Activated T-cell treated with anti-CD3 and anti-CD28 coated beads, Interleukin-2, amount 50 U/mL, for 72 hours (primary cell): Measurements from ENCODE around the gene SULT1C4. TPM values are rescaled to one million over a fixed set of nuclear protein-coding genes. Genes with fewer than 3 reads are reported as not detected.

Source experiments
- ATAC-seq, 2 donors: fragments of 150-1000 bp; cut with Tn5 transposase; replicated peaks in 1 of 2; 2 replicates each; pipeline ENCODE4 v1.10.0; 2021; ENCODE audit warnings: moderate library complexity in 2 of 2, mild to moderate bottlenecking in 1 of 2
- DNase-seq, 2 donors: peaks; one replicate each; pipeline ENCODE4 v3.0.0; 2021 to 2022; ENCODE audit warnings: mixed read lengths in 1 of 2
- H3K27ac Mint-ChIP-seq: one replicate; pipeline ENCODE4 v1.8.0; 2022; ENCODE audit warnings: mild to moderate bottlenecking, moderate library complexity, mixed read lengths
- H3K27me3 Mint-ChIP-seq: one replicate; pipeline ENCODE4 v1.8.0; 2022; ENCODE audit warnings: low read depth, mixed read lengths
- H3K36me3 Mint-ChIP-seq, 2 donors: one replicate each; pipeline ENCODE4 v1.8.0; 2022; ENCODE audit warnings: mixed read lengths in 2 of 2, mild to moderate bottlenecking in 1 of 2; ENCODE audit not compliant: insufficient read depth in 2 of 2
- H3K4me1 Mint-ChIP-seq: one replicate; pipeline ENCODE4 v1.8.0; 2022; ENCODE audit warnings: low read depth, mixed read lengths
- H3K4me3 Mint-ChIP-seq, 2 donors: one replicate each; pipeline ENCODE4 v1.8.0; 2022; ENCODE audit warnings: mild to moderate bottlenecking in 2 of 2, mixed read lengths in 2 of 2, moderate library complexity in 2 of 2
- H3K9me3 Mint-ChIP-seq, 2 donors: one replicate each; pipeline ENCODE4 v1.8.0; 2022; ENCODE audit warnings: mixed read lengths in 2 of 2
- total RNA-seq, 2 donors: library from RNA; stranded (reverse); gene quantifications; one replicate each; pipeline ENCODE4 v1.2.3, GENCODE V29; 2022

SULT1C4 gene
- total RNA-seq, 2 donors from 2014 or later: not detected

DNA sequence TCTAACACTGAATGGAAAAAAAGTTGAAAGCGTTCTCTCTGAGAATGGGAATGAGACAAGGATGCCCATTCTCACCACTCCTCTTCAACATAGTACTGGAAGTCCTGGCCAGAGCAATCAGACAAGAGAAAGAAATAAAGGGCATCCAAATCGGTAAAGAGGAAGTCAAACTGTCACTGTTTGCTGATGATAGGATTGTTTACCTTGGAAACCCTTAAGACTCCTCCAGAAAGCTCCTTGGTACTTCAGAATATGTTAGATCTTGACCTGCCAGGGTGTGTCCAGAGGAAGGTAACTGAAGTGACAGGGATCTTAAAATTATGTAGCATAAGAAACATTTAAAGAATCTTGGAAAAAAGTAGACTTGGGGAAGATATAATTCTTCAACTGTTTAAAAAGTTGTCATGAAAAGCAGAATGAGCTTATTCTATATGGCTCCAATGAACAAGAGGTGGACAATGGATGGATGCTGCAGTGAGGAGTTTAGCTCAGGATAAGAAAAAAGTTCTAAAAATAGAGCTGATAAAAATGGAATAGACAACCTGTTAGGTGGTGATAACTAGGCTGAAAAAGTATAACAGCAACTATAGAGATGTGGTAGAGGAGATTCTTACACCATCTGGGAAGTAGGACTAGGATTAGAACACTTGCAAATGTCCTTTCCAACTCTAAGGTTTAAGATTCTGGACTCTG lies 16.8 kb upstream of the SULT1C4 start:
- H3K4me3 Mint-ChIP-seq: no peak overlapping the region
- ATAC-seq (no peak), DNase-seq (no peak)
- no peak overlapping the region for H3K27ac Mint-ChIP-seq
- peaks cover 0 to 2% of the 10 kb centered on the region in 2 donors for H3K9me3 Mint-ChIP-seq
- H3K27me3 Mint-ChIP-seq: peaks cover 46% of the 10 kb centered on the region
- no peaks in the 10 kb centered on the region for H3K4me1 Mint-ChIP-seq
- no peaks in the 10 kb centered on the region for H3K36me3 Mint-ChIP-seq

GRCh38 chr2:108363024-108363907 lies 14.5 kb upstream of the SULT1C4 start:
- Mint-ChIP-seq H3K9me3 (peaks cover 0 to 2% of the 10 kb centered on the region in 2 donors), H3K27ac (no peak overlapping the region), H3K4me1 (no peaks in the 10 kb centered on the region), H3K36me3 (no peaks in the 10 kb centered on the region), H3K4me3 (no peak overlapping the region), H3K27me3 (peaks cover 52% of the 10 kb centered on the region)
- DNase-seq: no peak
- no peak for ATAC-seq

- no peaks in the 10 kb centered on the region for H3K36me3 Mint-ChIP-seq
- H3K4me1 Mint-ChIP-seq: no peaks in the 10 kb centered on the region
- H3K27ac Mint-ChIP-seq: no peak overlapping the region
- peaks cover 0 to 2% of the 10 kb centered on the region in 2 donors for H3K9me3 Mint-ChIP-seq
- H3K4me3 Mint-ChIP-seq: no peak overlapping the region
- DNase-seq (no peak), ATAC-seq (no peak)
- peaks cover 48% of the 10 kb centered on the region for H3K27me3 Mint-ChIP-seq
These were observed 13.9 kb upstream of the SULT1C4 start for GRCh38 chr2:108363908-108364225.

DNA sequence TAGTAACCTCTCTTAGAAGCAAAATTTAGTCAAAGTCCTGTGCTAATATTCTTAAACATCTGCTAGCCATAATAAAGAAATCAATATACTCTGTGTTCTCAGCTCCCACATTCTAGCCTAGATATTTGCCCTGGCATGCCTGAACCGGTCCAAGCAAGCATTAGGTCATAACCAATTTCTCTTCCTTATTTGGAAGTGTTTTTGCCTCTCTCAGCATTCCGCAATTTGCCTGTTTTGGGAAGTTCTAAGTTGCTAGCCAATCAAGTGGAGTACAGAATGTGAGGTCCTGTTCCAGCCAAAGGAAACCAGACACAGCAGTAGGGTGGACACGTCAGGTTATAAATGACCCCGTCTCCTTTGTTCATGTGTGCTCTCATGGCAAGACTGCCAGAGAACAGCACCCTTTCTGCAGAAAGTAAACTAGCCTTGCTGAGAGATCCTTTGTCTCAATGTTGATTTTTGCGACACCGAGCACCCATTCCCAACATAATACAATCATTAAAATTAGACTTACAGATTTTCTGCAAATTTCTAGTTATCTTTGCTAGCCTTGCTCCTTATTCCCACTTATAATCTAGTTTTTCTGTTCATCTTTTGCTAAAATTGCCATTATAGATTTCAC lies 13.0 kb upstream of the SULT1C4 start:
- DNase-seq: no peak
- H3K36me3 Mint-ChIP-seq: no peaks in the 10 kb centered on the region
- no peak for ATAC-seq
- H3K4me1 Mint-ChIP-seq: no peaks in the 10 kb centered on the region
- H3K4me3 Mint-ChIP-seq: no peak overlapping the region
- H3K27me3 Mint-ChIP-seq: peaks cover 39% of the 10 kb centered on the region
- no peak overlapping the region for H3K27ac Mint-ChIP-seq
- H3K9me3 Mint-ChIP-seq: peaks cover 0 to 2% of the 10 kb centered on the region in 2 donors

DNA sequence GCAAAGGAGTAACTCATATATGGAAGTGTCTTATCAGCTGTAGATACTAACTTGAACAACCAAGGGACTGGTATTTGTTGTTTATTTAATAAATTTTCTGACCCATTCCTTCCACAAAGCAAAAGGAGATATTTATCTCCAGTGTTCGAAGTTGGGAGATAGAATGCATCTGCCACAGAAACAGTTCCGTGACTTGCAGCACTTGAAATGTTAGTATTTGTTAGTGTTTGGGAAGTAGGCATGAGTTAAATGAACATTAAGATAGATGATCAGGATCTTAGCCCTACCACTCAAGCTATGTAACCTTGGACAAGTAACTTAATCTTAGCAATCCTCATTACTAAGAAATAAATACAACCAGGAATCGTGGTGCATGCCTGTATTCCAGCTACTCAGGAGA lies 12.1 kb upstream of the SULT1C4 start:
- no peaks in the 10 kb centered on the region for H3K4me1 Mint-ChIP-seq
- ATAC-seq: no peak
- no peaks in the 10 kb centered on the region for H3K36me3 Mint-ChIP-seq
- no peak for DNase-seq
- H3K27me3 Mint-ChIP-seq: peaks cover 31% of the 10 kb centered on the region
- no peak overlapping the region for H3K27ac Mint-ChIP-seq
- no peak overlapping the region for H3K4me3 Mint-ChIP-seq
- H3K9me3 Mint-ChIP-seq: peaks cover 0 to 2% of the 10 kb centered on the region in 2 donors

DNA sequence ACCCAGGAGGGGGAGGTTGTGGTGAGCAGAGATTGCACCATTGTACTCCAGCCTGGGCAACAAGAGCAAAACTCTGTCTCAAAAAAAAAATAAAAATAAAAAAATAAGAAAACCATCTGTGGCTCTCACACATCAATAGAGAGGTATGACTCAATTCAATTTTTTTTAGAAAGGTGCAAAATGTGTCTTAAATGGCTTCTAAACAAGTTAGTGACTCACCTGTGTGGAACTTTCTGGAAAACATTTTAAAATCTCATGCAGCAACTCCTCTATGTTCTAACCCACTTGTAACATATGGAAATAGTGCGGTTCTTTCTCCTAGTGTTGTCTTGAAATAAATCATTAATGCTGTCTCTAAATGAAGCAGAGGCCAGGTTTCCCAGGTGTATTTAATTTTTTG lies 10.7 kb upstream of the SULT1C4 start:
- no peaks in the 10 kb centered on the region for H3K4me1 Mint-ChIP-seq
- DNase-seq: no peak
- H3K9me3 Mint-ChIP-seq: peaks cover 0 to 2% of the 10 kb centered on the region in 2 donors
- H3K27me3 Mint-ChIP-seq: peaks cover 27% of the 10 kb centered on the region
- no peak overlapping the region for H3K27ac Mint-ChIP-seq
- no peak overlapping the region for H3K4me3 Mint-ChIP-seq
- ATAC-seq: peak; percentile 12 to 37
- no peaks in the 10 kb centered on the region for H3K36me3 Mint-ChIP-seq

DNA sequence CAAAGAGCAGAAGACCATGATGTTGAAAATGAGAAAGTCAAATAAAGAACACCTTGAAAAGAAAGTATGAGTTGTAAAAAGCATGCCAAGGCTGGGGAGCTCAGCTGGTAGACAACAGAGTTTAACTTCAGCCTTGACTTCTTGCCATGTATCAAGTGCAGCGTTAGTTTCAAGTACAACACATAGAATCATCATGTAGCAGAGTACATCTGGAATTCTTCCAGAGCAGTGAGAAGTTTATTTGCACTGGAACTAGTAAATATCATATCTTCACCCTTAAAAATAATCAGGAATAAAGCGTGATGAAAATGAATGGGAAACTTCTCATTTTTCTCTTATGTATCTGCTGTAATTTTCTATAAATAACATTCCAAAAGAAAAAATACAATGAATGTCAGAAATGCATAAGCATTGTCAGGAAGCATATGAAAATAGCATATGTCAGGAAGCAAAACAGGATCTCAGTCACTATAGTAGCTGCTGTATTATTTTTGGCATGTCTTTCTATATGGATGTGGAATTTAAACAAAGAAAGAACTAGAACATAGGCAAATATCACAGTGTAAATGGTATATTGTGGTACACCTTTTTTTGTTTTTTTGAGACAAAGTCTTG lies 10.1 kb upstream of the SULT1C4 start:
- peaks cover 0 to 2% of the 10 kb centered on the region in 2 donors for H3K9me3 Mint-ChIP-seq
- H3K27me3 Mint-ChIP-seq: peaks cover 27% of the 10 kb centered on the region
- DNase-seq: no peak
- H3K36me3 Mint-ChIP-seq: no peaks in the 10 kb centered on the region
- no peak for ATAC-seq
- H3K4me1 Mint-ChIP-seq: no peaks in the 10 kb centered on the region
- H3K27ac Mint-ChIP-seq: no peak overlapping the region
- H3K4me3 Mint-ChIP-seq: no peak overlapping the region

GRCh38 chr2:108369153-108369552 lies 8.6 kb upstream of the SULT1C4 start:
- Mint-ChIP-seq H3K27me3 (peaks cover 21% of the 10 kb centered on the region), H3K4me3 (no peak overlapping the region), H3K27ac (no peak overlapping the region), H3K36me3 (no peaks in the 10 kb centered on the region), H3K4me1 (no peaks in the 10 kb centered on the region), H3K9me3 (peaks cover 0 to 2% of the 10 kb centered on the region in 2 donors)
- no peak for DNase-seq
- no peak for ATAC-seq

GRCh38 chr2:108370080-108370479 lies 7.7 kb upstream of the SULT1C4 start:
- Mint-ChIP-seq H3K27me3 (peaks cover 12% of the 10 kb centered on the region), H3K9me3 (no peaks in the 10 kb centered on the region), H3K27ac (no peak overlapping the region), H3K4me3 (no peak overlapping the region), H3K4me1 (no peaks in the 10 kb centered on the region), H3K36me3 (no peaks in the 10 kb centered on the region)
- DNase-seq (no peak), ATAC-seq (peak; percentile 51 to 72)

GRCh38 chr2:108376774-108377173 lies 980 bp upstream of the SULT1C4 start:
- no peak for ATAC-seq
- no peak for DNase-seq
- Mint-ChIP-seq H3K36me3 (no peaks in the 10 kb centered on the region), H3K4me3 (no peak overlapping the region), H3K27ac (no peak overlapping the region), H3K9me3 (no peaks in the 10 kb centered on the region), H3K27me3 (peaks cover 5% of the 10 kb centered on the region), H3K4me1 (peaks cover 6% of the 10 kb centered on the region)

- Mint-ChIP-seq H3K27ac (no peak overlapping the region), H3K36me3 (no peaks in the 10 kb centered on the region), H3K9me3 (no peaks in the 10 kb centered on the region), H3K27me3 (peaks cover 5% of the 10 kb centered on the region), H3K4me1 (peaks cover 6% of the 10 kb centered on the region), H3K4me3 (no peak overlapping the region)
- ATAC-seq: no peak
- DNase-seq: no peak
These were observed 353 bp upstream of the SULT1C4 start for GRCh38 chr2:108377401-108377800.

GRCh38 chr2:108378851-108379250 lies 1.1 kb downstream of the SULT1C4 start:
- no peak for ATAC-seq
- Mint-ChIP-seq H3K4me3 (no peak overlapping the region), H3K4me1 (peaks cover 6% of the 10 kb centered on the region), H3K9me3 (no peaks in the 10 kb centered on the region), H3K27me3 (peaks cover 5% of the 10 kb centered on the region), H3K27ac (no peak overlapping the region), H3K36me3 (no peaks in the 10 kb centered on the region)
- DNase-seq: no peak

GRCh38 chr2:108382196-108382595 lies 4.4 kb downstream of the SULT1C4 start:
- DNase-seq: no peak
- H3K36me3 Mint-ChIP-seq: no peaks in the 10 kb centered on the region
- peaks cover 5% of the 10 kb centered on the region for H3K27me3 Mint-ChIP-seq
- H3K4me1 Mint-ChIP-seq: peaks cover 6% of the 10 kb centered on the region
- H3K27ac Mint-ChIP-seq: no peak overlapping the region
- ATAC-seq: no peak
- H3K9me3 Mint-ChIP-seq: no peaks in the 10 kb centered on the region
- no peak overlapping the region for H3K4me3 Mint-ChIP-seq
